Fibroblast of peridontal ligament (primary cell): ENCODE results near the gene TBC1D8B.
"Not testable (repeated sequence)": the region's sequence is repeated elsewhere in the genome, so short reads cannot be mapped to it uniquely, and the experiment has no call there.

Source experiments
- DNase-seq: peaks from one replicate; pipeline ENCODE4 v3.0.0-alpha.2; 2010; ENCODE audit errors: extremely low read depth

TBC1D8B gene

DNA sequence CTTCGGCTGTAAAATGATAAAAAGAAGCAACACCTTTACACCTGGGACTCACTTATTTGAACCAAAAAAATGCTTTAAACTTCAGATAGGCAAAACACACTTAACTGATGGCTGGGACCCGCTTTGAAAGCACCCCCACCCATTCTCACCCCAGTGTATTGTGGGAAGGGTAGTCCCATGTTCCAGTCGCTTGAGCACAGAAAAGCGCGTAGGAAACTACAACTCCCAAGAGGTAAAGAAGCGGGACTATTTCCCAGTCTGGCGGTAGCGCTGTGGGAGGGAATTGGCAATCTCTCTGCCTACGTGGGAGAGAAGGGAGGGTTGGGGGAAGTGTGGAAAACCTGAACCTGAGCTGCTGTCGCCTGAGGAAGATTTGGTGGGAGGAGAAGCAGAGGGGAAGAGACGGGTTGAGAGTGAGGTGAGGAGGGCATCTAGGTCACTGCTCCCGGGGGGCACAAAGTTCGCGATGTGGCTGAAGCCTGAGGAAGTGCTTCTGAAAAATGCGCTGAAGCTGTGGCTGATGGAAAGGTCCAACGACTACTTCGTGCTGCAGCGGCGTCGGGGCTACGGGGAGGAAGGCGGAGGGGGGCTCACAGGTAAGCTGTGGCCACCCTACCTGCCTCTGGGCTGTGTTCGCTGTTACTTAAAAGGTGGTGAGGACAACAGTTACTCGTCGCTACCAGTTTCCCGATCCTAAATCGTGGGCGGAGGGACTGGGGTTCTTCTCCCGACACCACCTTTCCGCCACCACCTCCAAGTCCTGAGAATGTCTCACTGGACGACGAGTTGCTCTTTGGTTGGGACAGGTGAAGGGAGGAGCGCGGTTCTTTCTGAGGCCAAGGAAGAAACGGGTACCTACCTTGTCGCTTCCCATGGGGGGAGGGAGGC lies at the start of gene TBC1D8B:
Gene TBC1D8B, plus strand, starts transcription at position 286 of the 888 bp plus-strand sequence. Its CDS starts 181 bp downstream, at position 467.
- DNase-seq, result peak; percentile 92

DNA sequence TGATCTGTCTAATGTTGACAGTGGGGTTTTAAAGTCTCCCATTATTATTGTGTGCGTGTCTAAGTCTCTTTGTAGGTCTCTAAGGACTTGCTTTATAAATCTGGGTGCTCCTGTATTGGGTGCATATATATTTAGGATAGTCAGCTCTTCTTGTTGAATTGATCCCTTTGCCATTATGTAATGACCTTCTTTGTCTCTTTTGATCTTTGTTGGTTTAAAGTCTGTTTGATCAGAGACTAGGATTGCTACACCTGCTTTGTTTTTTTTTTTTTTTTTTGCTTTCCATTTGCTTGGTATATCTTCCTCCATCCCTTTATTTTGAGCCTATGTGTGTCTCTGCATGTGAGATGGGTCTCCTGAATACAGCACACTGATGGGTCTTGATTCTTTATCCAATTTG lies 33.2 kb upstream of the TBC1D8B start:
- DNase-seq, result not testable (repeated sequence)

DNA sequence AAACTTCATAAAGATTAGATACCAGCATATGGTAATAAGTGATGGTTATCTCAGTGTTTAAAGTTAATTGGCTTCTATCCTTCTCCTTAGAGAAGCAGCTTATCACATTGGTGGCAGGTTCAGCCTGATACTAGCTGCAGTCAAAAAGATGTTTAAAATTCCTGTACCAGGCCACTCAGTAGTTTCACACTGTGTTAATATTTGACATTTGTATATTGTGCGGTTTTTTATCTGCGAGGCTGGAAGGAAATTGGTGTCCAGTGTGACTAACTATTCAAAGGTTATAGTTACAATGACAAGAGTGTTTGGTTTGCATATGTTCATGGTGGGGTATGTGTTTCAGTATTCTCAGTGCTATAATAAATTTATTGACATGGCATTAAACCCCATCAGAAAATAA lies 27.5 kb upstream of the TBC1D8B start:
- no peak for DNase-seq

- DNase-seq, result no peak
Measured at GRCh38 chrX:106780264-106780663, 22.2 kb upstream of the TBC1D8B start.

DNA sequence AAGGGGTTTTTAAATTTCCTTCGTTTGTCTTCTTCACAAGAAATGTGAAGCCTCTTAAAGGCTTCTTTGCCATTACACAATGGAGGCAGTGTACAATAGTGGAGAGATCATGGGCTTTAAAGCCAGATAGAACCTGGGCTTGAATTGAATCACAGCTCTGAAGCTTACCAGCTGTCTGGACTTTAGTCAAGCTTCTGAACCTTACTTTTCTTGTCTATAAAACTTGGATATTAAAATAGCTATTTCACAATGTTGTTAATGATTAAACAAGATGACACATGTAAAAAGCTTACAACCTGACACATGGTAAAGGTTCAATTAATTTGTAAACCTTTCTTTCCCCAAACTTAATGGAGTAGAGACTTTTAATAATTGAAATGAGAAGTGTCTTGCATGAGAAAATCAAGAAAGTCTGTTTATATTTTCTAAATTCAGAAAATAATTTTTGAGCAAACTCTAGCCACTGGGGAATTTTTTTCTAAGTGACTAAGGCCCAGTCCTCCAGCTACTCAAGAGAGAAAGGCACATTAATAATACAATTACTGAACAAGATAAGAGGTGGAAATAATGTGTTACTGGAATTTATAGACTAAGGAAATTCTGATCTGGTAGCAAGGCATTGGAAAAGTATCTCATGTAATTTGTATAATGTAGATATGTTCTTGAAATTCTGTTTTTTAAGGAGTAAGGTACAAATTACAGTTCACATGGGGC lies 21.7 kb upstream of the TBC1D8B start:
- no peak for DNase-seq

DNA sequence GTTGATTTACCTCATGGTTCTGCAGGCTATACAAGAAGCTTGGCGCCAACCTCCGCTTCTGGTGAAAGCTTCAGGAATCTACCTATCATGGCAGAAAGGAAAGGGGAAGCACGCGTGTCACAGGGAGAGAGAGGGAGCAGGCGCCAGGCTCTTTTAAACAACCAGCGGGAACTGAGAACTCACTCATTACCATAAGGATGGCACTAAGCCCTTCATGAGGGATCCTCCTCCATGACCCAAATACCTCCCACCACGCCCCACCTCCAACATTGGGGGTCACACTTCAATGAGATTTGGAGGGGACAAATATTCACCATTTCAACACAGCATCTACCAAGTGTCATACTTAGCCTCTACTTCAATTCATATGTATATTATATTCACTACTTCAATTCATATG lies 18.8 kb upstream of the TBC1D8B start:
- DNase-seq, result no peak

DNA sequence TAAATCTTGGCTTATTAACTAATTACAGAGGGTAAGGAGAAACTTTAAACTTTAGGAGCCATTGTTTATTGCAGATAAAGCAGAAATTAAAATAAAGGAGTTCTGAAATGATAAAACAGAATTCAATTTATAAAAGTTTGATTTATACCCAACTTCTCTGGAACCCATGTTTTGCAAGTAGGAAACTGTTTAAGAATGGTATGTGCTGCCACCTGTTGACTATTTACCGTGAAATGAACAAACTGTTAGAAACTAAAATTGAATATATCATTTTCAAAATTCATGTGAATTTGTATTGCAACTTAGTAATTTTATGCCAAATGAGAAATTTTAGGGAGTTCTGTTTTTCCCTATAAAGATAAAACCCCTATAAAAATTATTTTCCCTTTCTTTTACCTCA lies 11.0 kb upstream of the TBC1D8B start:
- DNase-seq, result peak; percentile 36

GRCh38 chrX:106802063-106802387 lies 448 bp upstream of the TBC1D8B start:
- DNase-seq, result no peak

- no peak for DNase-seq
Measured at GRCh38 chrX:106811131-106811910, 8.8 kb downstream of the TBC1D8B start.

DNA sequence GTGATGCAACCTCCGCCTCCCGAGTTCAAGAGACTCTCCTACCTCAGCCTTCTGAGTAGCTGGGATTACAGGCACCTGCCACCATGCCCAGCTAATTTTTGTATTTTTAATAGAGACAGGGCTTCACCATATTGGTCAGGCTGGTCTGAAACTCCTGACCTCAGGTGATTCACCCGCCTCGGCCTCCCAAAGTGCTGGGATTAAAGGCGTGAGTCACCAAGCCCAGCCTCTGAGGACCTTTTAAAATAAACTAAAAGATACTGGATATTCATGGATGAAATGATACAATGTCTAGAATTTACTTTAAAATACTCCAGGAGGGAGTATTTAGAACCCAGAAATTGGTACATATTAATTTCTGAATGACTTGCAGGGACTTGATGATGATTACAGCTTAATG lies 10.5 kb downstream of the TBC1D8B start:
- DNase-seq, result not testable (repeated sequence)

DNA sequence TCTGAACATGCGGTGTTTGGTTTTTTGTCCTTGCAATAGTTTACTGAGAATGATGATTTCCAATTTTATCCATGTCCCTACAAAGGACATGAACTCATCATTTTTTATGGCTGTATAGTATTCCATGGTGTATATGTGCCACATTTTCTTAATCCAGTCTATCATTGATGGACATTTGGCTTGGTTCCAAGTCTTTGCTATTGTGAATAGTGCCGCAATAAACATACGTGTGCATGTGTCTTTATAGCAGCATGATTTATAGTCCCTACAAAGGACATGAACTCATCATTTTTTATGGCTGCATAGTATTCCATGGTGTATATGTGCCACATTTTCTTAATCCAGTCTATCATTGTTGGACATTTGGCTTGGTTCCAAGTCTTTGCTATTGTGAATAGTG lies 11.6 kb downstream of the TBC1D8B start:
- DNase-seq, result not testable (repeated sequence)

GRCh38 chrX:106862972-106863688 lies 60.7 kb downstream of the TBC1D8B start:
- DNase-seq, result no peak

DNA sequence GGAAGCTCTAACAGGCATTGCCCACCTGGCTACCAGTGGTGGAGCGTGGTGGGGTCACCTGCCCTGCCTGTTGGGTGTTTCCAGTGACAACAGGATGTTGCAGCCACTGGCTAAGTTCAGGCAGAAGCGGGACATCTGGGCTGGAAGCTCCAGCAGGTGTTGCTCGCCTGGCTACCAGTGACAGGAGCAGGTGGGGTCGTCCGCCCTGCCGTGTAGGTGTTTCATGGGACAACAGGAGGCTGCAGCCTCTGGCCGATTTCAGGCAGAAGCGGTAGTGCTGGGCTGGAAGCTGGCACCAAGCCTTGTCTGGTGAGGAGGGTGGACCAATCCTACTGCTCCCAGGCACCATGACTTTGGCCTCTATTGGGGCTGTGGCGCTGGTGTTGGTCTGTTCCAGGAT lies 61.2 kb downstream of the TBC1D8B start:
- DNase-seq, result no peak

DNA sequence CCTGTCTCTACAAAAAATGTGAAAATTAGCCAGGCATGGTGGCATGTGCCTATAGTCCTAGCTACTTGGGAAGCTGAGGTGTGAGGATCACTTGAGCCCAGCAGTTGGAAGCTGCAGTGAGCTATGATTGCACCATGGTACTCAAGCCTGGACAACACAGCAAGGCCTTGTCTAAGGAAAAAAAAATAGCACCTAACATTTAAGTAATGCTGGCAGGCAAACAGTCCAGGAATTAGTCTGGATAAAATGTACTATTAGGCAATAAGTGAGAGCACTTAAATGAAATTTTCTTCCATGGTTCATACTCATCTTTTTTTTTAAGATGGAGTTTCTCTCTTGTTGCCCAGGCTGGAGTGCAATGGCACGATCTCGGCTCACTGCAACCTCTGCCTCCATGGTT lies 70.3 kb downstream of the TBC1D8B start:
- DNase-seq, result not testable (repeated sequence)

DNA sequence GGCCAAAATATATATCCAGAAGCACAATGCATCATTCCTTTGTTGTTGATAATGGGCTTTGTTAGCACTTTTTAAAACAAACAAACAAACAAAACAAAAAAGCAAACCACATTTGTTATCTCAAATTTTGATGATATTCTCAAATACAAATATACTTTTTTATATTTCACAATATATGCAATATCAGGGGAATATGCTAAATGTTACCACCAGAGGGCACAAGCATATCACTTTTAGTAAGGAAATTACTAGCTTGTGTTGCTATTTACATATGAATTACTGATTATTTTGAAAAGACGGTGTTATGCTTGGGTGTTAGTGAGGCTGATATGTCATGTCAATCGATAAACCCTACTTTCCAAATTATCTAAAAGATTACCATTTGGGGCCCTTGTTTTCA lies 71.6 kb downstream of the TBC1D8B start:
- DNase-seq, result peak; percentile 47

DNA sequence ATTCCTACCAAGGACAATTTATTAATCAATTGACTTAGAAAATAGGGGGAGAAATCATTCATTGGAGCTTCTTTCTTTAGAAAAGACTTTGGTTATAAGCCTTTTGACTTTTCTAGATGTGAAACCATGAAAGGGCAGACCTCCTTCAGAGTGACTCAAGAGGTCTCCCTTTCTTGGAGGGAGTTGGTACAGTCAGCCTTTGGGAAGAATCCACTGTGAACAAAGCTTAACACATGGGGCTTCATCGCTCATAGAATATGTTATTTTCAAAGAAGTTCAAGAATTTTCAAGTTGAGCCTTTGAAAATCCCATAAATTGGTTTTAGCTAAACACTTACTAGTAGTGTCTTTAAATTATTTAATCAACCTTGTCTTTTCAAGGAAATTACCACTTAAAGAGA lies 72.7 kb downstream of the TBC1D8B start:
- peak; percentile 54 for DNase-seq

GRCh38 chrX:106889468-106889867 lies 87.0 kb downstream of the TBC1D8B start:
- no peak for DNase-seq

- no peak for DNase-seq
Measured at GRCh38 chrX:106891762-106892460, 89.4 kb downstream of the TBC1D8B start.

GRCh38 chrX:106894392-106894909 lies 92.0 kb downstream of the TBC1D8B start:
- peak; percentile 72 for DNase-seq

DNA sequence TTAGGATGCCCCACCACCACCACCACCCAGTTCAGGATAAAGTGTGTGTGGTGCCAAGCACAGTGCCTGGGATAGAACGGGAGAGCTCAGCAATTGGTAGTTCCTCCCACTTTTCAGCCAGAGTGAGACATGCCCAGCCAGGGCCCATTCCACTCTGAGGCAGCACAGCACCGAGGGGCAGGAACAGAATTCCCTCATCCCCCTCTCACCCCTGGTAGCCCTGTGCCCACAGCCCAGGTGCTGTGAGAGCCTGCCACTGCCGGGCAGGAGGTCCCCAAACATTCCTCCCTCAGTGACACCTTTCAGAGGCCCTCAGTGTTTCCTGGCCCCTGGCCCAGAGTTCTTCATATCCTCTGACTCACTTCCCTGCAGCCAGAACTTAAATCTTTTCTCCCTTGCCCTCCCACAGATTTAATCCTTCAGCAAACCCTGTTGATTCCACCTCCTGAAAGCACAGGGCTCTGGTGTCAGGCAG lies 92.5 kb downstream of the TBC1D8B start:
- peak; percentile 55 for DNase-seq

GRCh38 chrX:106897259-106897658 lies 94.8 kb downstream of the TBC1D8B start:
- peak; percentile 52 for DNase-seq
